Dermis microvascular lymphatic vessel endothelial cell (primary cell): ENCODE results near the gene FGD4. TPM values are rescaled to one million over a fixed set of nuclear protein-coding genes. Genes with fewer than 3 reads are reported as not detected.
A peak's percentile ranks its signal among the peaks of the same experiment; 100 is the strongest.

Experiments used
- DNase-seq, 2 donors: peaks; one replicate each; pipeline versions ENCODE4 v3.0.0 to v3.0.0-alpha.2; 2010; ENCODE audit warnings: low read depth in 2 of 2
- total RNA-seq: library from RNA; depleted of rRNA; stranded (reverse); fragments of >200 nt; gene quantifications from 2 replicates; pipeline ENCODE4 v1.2.1, GENCODE V29; 2014

The FGD4 gene
- total RNA-seq, result 8.6 and 9.2 TPM in 2 replicates

DNA sequence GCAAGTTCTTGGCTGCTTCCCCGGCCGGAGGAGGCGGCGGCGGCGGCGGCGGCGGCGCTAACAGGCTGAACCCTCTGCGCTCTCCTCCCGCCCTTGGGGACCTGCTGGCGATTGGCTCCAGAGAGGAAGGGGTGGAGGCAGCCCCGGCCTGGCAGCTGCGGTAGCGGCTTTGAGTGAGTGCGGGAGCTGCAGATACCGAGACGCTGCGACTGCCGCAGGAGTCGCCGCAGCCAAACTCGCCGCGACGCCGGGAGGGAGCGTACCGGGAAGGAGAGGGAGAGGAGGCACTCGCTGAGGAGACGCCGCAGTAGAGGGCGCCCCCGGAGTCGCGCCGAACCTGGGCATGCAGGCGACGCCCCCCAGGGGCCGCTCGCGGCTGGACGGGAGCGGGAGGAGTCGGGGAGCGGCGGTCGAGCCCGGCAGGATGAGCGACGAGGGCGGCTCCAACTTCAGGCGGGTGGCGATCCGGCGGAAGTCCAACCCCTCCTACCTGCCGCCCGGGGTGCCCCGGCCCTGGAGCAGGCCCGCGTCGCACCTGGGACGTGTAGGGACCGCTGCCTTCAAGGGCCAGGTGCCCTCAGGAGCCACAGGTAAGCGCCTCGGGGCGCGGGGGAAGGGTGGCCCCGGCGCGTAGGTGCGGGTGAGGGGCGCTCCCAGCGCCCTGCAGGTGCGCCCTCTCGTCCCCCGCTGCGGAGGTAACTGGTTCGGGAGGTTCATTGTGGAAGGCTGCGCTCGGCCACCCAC is at the start of gene FGD4:
Gene FGD4 (plus strand): TSS at position 189 of the 744 bp plus-strand sequence.
- peak; percentile 43 to 92 for DNase-seq

DNA sequence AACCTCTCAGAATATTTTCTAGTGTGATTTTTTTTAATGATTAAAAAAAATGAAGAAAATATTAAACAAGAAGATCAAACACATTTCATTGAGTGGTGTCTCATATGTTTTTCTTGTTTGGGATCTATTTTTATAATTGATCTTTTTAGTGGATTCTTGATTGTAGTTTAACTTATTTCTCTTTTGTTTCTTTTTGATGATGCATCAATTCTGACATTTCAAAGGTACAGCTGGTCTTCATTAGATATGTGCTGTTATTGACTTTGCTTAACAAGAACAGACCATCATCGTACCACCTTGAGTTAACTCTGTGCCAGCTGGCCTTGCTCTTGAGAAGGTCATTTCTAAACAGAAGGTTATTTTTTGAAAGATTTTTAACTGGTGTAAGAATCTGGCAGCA is 45.8 kb upstream of the FGD4 start:
- no peak for DNase-seq

GRCh38 chr12:32357601-32358249 is 41.6 kb upstream of the FGD4 start:
- no peak for DNase-seq

- DNase-seq, result no peak
These were observed 38.4 kb upstream of the FGD4 start for GRCh38 chr12:32360956-32361355.

- no peak for DNase-seq
These were observed 36.5 kb upstream of the FGD4 start for GRCh38 chr12:32362892-32363291.

GRCh38 chr12:32365473-32366064 is 33.8 kb upstream of the FGD4 start:
- peak; percentile 61 to 82 for DNase-seq

DNA sequence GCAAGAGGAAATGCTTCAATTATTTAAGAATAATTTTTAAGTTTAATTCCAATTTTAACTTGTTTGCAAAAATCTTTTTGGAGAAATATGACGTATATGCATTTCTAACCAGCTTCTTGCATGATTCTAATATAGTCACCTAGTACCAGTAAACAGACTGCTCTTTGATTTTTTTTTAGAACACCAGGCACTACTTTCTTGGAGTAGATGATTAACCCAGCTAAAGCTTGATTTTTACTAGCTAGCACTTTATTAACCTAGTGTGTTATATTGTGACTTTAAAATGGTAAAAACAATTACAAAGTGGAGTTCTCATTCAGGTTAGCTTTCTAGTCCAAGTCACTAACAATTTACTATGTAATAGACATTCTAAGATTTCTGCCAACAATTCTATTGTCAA is 32.6 kb upstream of the FGD4 start:
- DNase-seq, result no peak

GRCh38 chr12:32367381-32367780 is 32.0 kb upstream of the FGD4 start:
- DNase-seq, result no peak

DNA sequence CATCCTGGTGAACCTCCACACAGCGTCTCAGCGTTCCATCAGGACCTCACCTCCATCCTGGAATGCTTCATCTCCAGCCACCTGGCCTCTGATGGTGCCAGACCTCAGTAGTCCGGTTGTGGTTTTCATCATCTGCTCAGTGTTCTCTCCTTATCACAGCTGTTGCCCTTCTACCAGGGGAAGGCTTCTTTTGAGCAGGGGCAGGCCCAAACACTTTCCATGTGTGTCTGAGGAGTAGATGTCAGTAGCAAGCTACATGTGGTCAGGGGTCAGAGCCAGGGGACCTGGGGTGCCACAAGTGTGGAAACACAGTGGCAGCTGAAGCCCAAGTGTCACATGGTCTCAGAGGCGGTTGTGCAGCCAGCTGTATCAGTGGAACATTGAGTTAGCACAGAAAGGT is 30.2 kb upstream of the FGD4 start:
- no peak for DNase-seq

DNA sequence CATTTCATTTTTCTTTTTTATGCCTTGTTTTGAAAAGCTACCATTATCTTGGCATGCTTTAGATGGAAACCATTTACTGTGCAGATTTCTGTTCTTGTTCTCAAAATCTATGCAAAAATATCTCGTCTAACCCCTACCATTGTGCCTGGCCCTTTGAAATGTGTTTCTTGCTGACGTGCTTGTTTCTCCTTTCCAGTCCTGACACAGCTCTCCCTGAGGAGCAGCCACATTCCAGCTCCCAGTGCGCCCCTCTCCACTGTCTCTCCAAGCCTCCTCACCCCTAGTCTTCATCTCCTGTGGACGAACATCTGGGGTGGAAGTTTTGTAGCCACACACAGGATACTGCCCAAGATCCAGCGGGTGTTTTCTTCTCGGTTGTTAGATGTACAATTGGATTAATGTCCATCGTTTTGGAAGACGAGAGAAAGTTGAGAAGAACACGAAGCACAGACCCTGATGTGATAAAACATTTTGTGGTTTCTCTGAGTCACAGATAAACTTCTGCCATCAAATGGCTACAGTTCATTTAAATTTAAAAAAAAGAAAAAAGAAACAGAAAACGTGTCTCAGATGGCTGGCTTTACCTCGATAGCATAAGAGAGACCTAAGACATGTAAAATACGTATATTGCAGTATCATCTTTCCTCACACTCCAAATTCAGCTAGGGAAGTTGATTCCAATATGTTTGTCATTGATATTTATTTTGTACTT is 21.9 kb upstream of the FGD4 start:
- DNase-seq, result no peak

GRCh38 chr12:32379213-32379612 is 20.1 kb upstream of the FGD4 start:
- no peak for DNase-seq

DNA sequence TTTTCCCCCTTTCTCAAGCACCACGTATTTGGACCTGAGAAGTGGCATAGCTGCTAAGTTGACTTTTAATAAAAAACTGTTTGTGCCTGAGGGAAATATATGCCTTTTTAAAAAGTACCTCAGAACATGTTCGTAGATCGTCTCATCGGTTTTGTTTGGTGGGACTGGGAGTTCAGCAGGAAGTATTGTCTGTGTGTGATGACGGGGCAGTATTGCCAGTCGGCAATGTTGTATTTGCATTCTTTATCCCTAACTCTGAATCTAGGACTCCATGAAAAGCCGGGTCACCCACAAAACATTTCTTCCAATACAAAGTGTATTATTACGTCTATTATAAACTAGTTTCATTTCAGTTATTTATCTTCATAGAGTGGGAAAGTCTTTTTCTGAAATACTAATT is 19.7 kb upstream of the FGD4 start:
- DNase-seq, result no peak

DNA sequence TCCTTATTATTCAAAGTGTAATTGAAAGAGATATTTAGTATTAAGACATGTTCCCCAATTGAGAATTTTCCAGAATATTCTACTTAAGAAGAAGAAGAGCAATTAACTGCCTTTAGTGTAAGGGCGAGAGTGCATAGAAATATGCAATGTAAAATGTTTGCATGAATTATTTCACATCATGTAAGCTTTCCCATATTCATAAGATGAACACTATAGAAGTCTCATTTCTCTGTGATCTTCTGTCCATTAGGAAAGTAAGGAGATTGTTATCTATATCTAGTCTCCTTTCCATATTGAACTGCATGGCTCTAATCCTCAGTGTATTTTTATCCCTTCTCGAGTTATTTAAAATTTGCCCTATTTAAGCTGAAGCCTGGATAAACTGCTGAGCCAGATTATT is 17.1 kb upstream of the FGD4 start:
- DNase-seq, result no peak

DNA sequence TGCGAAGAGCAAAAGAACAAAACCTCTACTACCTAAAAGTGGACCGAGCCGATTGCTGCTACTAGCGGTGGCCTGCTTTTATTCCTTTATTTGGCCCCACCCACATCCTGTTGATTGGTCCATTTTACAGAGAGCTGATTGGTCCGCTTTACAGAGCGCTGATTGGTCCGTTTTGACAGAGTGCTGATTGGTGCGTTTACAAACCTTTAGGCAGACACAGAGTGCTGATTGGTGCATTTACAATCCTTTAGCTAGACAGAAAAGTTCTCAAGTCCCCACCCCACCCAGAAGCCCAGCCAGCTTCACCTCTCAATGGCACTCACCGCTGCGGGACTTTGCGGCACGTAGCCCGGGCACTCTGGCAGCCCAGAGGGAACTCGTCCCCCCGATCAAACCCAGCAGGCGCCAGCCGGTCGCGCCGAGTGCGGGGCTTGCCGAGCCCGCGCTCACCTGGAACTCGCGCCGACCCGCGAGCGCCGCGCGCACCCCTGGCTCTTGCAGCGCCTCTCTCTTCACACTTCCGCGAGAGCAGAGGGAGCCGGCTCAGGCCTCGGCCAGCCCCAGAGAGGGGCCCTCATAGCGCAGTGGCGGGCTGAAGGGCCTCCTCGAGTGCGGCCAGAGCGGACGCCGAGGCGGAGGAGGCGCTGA is 8.7 kb upstream of the FGD4 start:
- DNase-seq, result peak; percentile 15 to 39

- DNase-seq, result no peak
These were observed 4.3 kb upstream of the FGD4 start for GRCh38 chr12:32395026-32395425.

- no peak for DNase-seq
These were observed 1.7 kb upstream of the FGD4 start for GRCh38 chr12:32397696-32398095.

- no peak for DNase-seq
These were observed 1.2 kb upstream of the FGD4 start for GRCh38 chr12:32398181-32398580.

GRCh38 chr12:32398816-32399369 is 465 bp upstream of the FGD4 start:
- no peak for DNase-seq

DNA sequence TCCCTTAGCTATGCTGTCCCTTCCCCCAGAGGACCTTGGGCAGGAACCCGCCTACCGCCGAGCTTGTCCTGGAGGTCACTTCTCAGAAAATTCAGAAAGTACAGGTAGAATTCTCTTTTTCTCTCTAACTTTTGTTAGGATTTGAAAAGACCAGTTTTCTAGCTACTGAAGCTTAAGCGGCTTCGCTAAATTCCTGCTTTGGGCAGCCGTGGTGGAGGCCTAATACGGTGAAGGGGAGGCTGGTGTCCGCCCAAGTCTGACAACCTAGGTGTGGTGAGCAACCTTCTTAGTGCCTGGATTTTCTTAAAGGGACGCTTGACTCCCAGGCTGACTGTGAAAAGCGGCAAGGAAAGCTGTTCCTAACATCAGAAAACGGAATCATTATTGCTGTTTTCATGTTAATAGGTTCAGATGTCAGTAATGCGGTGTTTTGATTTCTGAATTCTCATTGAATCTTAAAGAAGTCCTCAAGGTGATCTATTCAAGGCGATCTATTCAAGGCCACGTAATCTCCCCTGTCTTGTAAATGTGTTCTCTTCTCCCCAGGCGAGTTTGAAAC is 835 bp downstream of the FGD4 start:
- peak in 1 of 2 donors; percentile 32 for DNase-seq

GRCh38 chr12:32400866-32401265 is 1.5 kb downstream of the FGD4 start:
- no peak for DNase-seq

GRCh38 chr12:32402170-32402569 is 2.8 kb downstream of the FGD4 start:
- DNase-seq, result no peak
